DMS153 treated with DMSO at 0.1 percent for 48 hours (cell line): ENCODE results near the gene PTPRU.

Experiments used
- DNase-seq: peaks from one replicate; lab custom pipeline; 2025; ENCODE audit not compliant: unreplicated experiment; lab: John Stamatoyannopoulos, UW

The PTPRU gene

DNA sequence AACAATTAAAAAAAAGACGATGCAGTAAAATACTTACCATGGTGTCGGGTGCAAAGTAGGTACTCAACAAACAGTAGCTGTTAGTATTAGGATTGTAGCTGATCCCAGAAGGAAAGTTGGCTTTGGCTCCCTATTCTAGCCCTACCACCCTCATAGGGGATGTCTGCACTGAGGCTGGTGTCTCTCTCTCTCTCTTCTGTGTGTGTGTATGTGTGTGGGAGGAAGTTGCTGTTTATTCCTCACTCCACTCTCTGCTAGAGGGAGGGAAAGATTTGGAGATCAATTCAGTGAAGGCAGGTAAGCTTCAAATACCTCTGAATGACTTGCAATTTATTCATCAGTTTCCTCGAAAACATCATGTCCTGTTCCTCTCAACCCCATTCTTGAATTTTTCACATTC is 124.4 kb downstream of the PTPRU start:
- DNase-seq, result no peak

DNA sequence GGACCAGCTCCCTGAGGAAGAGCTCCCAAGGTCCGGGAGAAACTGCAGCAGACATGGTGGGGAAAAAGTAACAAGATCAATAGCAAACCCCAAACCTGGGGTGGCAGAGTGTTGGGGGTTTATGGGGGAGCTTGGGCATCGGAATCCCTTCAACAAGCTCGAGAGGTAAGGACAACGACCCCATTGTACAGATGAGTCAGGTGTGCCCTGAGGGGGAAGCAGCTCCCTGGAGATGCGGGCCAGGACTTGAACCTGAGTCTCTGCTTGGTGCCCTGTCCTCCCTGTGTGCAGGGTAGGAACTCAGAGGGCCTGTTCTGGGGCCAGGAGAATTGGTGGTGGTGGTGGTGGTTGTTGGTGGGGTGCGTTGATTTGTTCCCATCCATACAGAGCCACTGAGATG is 125.4 kb downstream of the PTPRU start:
- no peak for DNase-seq

DNA sequence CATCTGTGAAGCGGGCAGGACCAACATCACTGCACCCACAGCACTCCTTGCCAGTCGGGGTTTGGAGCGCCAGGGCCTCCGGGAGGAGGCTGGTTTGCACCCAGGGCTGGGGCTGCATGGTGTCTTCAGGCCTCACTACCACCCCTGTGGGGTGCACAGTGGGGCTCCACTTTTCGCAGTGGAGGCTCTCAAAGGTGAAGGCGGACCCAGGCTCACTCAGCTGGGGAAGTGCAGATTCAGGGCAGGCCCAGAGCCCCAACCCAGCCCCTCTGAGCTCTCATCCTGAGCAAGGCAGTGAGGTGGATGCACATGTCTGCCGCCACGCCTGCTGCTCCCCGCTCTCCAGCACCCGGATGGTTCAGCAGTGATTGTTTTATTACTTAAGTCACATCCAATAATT is 125.8 kb downstream of the PTPRU start:
- no peak for DNase-seq

DNA sequence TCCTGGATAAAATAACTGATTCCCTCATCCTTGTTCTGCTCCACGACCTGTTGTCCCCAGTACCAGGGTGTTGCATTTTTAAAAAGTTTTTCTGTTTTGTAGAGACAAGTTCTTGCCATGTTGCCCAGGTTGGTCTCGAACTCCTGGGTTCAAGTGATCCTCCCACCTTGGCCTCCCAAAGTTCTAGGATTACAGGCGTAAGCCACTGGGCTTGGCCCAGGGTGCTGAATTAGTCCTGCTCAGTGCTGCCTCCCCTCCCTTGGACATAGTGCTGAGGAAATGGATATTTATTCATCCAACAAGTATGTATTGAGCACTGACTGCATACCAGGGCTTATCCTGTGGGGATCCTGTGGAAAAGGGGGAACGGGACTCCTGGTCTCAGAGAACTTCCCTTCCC is 126.4 kb downstream of the PTPRU start:
- DNase-seq, result no peak

DNA sequence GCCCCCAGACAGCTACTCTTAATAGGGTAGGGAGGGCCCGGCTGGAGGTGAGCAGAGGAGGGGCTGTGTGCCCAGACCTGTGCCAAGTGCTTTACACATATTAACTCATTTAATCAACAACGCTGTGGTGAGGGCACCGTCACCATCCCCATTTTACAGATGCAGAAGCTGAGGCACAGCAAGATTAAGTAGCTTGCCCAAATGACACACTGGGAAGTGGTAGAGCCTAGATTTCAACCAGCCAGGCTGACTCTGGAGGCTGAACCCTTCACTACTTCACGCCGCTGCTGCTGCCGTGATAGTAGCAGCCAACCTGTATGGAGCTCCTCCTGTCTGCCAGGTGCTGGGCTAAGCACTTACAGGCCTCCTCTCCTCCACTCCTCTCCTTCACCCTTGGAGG is 127.2 kb downstream of the PTPRU start:
- DNase-seq, result no peak

DNA sequence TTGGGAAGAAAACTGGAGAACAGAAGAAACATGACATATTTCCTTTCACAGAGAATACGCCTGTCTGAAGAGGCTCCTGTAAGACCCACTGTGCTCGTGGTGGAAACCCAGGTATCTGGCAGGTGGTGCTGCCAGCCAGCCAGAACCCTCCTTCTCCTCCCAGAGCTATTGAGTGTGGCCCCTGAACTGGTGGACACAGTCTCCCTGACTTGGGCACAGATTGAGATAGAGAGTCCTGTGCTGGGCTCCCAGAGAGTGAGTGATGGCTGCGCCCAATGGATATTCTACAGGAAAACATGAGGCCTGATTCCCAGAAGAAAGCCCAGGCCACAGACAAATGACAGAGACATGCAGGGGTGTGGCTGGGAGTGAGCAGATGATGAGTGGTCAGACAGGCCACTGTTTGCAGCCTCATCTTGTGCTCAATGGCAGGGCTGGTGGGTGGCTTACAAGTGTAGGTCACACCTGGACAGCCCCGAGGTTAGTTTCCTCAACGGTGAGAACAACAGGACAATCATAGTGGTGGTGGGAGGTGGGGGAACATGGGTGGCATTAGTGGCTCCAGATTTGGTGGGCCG is 127.9 kb downstream of the PTPRU start:
- no peak for DNase-seq

DNA sequence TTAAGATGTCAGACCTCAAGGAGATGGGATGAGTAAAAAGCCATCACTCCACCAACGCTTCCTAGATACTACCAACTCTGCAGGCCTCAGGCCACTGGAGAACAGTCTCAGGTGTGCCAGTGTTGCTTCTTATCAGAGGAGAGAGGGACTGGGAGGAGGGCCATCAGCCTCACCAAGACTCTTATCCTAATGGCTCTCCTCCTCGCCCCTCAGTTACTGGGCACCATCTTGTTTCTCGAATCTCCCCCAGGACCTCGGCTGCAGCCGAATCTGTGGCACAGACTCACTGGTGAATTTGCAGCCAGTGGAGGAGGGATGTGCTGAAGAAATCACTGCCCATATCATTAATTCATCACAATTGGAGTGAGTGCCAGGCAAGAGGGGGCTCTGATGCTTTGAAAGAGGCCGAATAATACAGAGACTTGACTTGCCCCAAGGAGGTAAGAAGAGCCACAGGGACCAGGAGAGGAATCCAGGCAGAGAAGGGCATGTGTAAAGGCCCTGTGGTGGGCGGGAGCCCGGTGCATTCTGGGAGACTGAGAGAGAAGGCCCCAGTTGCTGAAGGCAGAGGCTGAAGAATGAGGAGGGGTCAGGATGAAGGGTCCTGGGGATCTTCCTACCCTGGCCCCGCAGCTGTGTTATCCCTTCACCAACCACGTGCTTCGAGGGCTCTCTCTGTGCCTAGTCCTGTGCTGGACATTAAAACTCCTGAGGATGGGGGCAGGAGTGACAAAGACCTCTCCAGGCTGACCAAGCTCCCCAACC is 129.8 kb downstream of the PTPRU start:
- DNase-seq, result no peak

DNA sequence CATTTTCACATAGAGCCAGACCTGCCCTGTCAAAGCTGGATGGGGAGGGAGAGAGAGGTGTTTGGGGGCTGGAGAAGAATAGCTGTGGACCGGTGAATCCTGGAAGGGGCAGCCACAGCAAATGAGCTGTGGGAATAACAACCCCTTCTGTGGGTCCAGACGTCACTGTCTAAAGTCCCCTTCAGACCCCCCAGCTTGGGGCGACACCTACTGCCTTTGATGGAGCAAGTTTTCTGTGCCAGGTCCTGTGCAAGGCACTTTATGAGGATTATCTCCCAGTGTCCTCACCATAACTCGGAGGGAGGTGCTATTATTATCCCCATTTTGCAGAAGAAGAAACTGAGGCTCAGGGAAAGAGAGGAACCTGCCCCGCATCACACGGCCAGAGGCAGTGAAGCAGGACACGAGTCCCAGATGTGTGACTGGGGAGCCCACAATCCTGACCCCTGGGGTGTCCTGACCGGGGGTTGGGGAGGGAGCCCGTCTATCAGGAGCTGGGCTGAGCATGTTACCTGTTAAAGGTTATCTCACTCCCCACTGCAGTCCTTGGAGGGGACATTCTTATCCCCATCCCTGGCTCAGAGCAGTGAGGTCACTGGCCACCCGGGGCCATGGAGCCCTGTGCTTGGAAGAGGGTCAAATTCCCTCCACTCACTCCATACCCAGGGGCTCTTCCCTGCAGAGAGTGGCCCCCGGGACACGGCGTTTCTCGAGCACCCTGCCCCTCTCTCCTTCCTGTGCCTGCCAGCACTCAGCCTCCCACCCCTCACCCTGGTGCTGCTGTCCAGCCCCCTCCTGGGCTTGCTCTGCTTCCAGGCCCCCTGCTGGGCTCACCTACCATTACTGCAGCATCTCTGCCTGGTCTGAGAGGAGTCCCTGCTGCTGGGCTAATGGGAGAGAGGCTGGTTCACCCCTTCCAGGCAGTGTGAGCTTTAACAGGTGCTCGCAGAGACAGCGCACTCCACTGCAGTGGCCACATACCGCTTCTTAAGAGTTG is 132.9 kb downstream of the PTPRU start:
- no peak for DNase-seq

DNA sequence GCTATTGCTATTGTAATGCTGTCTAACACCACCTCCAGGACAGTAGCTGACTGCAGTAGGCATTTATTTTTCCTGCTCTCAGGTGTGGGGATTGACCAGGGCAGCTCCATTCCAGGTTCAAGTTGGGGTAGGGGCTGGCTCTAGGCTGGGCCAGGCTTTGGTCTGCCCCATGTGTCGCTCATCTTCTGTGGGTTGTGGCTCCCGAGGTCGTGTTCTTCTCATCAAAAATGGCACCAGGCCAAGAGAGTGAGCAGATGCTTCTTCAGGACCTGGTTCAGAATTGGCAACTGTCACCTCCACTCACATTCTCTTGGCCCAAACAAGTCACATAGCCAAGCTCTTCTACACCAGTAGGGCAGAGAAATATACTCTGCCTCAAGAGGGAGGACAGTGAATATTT is 133.7 kb downstream of the PTPRU start:
- DNase-seq, result no peak

DNA sequence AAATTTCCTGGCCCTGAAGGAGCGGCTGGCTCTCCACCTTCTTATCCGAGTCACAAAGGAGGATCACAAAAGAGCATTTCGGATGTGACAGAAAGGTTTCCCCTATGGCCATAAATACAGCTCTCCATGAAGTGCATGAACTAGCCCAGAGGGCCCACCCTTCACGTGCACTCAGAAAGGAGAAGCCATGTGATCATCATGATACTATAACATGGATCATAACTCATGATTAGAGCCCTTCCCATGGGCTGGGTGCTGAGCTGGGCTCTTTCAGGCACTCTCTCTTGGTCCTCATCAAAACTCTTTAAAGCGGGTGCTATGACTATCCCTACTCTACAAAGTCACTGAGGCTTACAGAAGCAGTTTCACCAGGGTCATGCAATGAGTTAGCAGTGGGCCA is 135.0 kb downstream of the PTPRU start:
- DNase-seq, result no peak

DNA sequence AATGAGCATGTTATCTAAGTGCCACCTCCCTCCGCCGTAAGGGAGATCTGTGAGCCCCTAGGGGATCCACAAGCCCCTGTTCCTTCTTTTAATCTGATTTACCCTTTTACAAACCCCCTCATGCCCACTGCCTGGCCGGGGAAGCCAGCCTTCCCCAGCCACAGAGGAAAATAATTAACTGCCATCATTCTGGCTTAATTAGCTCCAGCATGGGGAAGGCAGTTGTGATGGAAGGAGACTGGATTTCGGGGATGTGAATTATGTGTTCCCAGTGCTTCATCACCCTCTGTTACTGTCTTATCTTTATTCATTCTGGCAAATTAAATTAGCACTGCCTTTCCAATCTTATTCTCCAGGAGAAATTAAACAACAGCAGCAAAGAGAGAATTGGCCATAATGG is 135.8 kb downstream of the PTPRU start:
- DNase-seq, result no peak
